Mesendoderm (in vitro differentiated cells): ENCODE results near the gene ADRB2.

Source experiments
- DNase-seq: peaks from one replicate; pipeline ENCODE4 v3.0.0; 2013
- H2AK5ac ChIP-seq: 2 replicates; pipeline ENCODE4 v1.6.1; 2013; ENCODE audit warnings: low read length, inconsistent platforms
- H2BK120ac ChIP-seq: 2 replicates; pipeline ENCODE4 v1.6.1; 2013; ENCODE audit warnings: low read depth, mild to moderate bottlenecking, low read length, moderate library complexity, mixed read lengths
- H2BK15ac ChIP-seq: replicated peaks from 2 replicates; pipeline ENCODE4 v1.6.1; 2013; ENCODE audit warnings: low read depth, mild to moderate bottlenecking, moderate library complexity
- H2BK5ac ChIP-seq: 2 replicates; pipeline ENCODE4 v1.6.1; 2013; ENCODE audit warnings: low read length, inconsistent platforms
- H3K18ac ChIP-seq: 2 replicates; pipeline ENCODE4 v1.6.1; 2013; ENCODE audit warnings: mild to moderate bottlenecking, low read length, mixed read lengths
- H3K23ac ChIP-seq: one replicate; pipeline ENCODE4 v1.6.1; 2013; ENCODE audit warnings: low read length
- H3K27ac ChIP-seq: 2 replicates; pipeline ENCODE4 v1.5.1; 2013; ENCODE audit warnings: low read depth, mild to moderate bottlenecking, inconsistent platforms, low read length, moderate library complexity
- H3K27me3 ChIP-seq: 2 replicates; pipeline ENCODE4 v1.6.1; 2013; ENCODE audit warnings: low read length, control low read depth, mild to moderate bottlenecking, inconsistent platforms; ENCODE audit not compliant: insufficient read depth, poor library complexity
- H3K36me3 ChIP-seq: 2 replicates; pipeline ENCODE4 v1.6.1; 2013; ENCODE audit warnings: low read length, inconsistent platforms; ENCODE audit not compliant: control insufficient read depth, insufficient read depth
- H3K4ac ChIP-seq: one replicate; pipeline ENCODE4 v1.6.1; 2013; ENCODE audit warnings: low read depth, mild to moderate bottlenecking, low read length, moderate library complexity
- H3K4me1 ChIP-seq: 2 replicates; pipeline ENCODE4 v1.6.1; 2013; ENCODE audit warnings: low read depth, low read length, inconsistent platforms; ENCODE audit not compliant: control insufficient read depth
- H3K4me2 ChIP-seq: 2 replicates; pipeline ENCODE4 v1.6.1; 2013; ENCODE audit warnings: low read length
- H3K4me3 ChIP-seq: 2 replicates; pipeline ENCODE4 v1.5.1; 2013; ENCODE audit warnings: mild to moderate bottlenecking, low read length
- H3K56ac ChIP-seq: one replicate; pipeline ENCODE4 v1.6.1; 2013; ENCODE audit warnings: low read length
- H3K79me1 ChIP-seq: 2 replicates; pipeline ENCODE4 v1.6.1; 2013; ENCODE audit warnings: low read length, inconsistent platforms
- H3K79me2 ChIP-seq: 2 replicates; pipeline ENCODE4 v1.6.1; 2013; ENCODE audit warnings: mild to moderate bottlenecking, low read length; ENCODE audit not compliant: control insufficient read depth, insufficient read depth
- H3K9ac ChIP-seq: 2 replicates; pipeline ENCODE4 v1.6.1; 2013; ENCODE audit warnings: low read length, inconsistent platforms
- H4K5ac ChIP-seq: one replicate; pipeline ENCODE4 v1.6.1; 2013; ENCODE audit warnings: low read length
- H4K8ac ChIP-seq: one replicate; pipeline ENCODE4 v1.6.1; 2013; ENCODE audit warnings: low read depth, mild to moderate bottlenecking, control low read depth, low read length, moderate library complexity
- WGBS: extraction: QIAGEN DNeasy Blood & Tissue Kit; methylation state at CpG from one replicate; pipeline ENCODE4 v1.1.7; 2013; ENCODE audit warnings: low lambda C conversion rate, missing lambda C conversion rate; ENCODE audit not compliant: insufficient coverage; ENCODE audit errors: extremely low coverage; 5-methylcytosine and 5-hydroxymethylcytosine counted together

Gene ADRB2

GRCh38 chr5:148793261-148793660 lies 33.1 kb upstream of the ADRB2 start:
- H2BK5ac ChIP-seq, result no peak overlapping the region
- no peaks in the 10 kb centered on the region for H3K79me2 ChIP-seq
- no peak overlapping the region for H3K23ac ChIP-seq
- H2BK15ac ChIP-seq, result no peak overlapping the region
- H3K9ac ChIP-seq, result no peak overlapping the region
- H3K56ac ChIP-seq, result no peak overlapping the region
- H3K27ac ChIP-seq, result no peak overlapping the region
- H3K79me1 ChIP-seq, result no peaks in the 10 kb centered on the region
- no peak overlapping the region for H3K18ac ChIP-seq
- H3K4me2 ChIP-seq, result no peak overlapping the region
- no peaks in the 10 kb centered on the region for H3K36me3 ChIP-seq
- no peak overlapping the region for H2BK120ac ChIP-seq
- H3K27me3 ChIP-seq, result no peaks in the 10 kb centered on the region
- DNase-seq, result no peak
- H2AK5ac ChIP-seq, result no peak overlapping the region
- no peak overlapping the region for H4K5ac ChIP-seq
- no peak overlapping the region for H3K4me3 ChIP-seq
- H4K8ac ChIP-seq, result no peak overlapping the region
- H3K4ac ChIP-seq, result no peak overlapping the region
- H3K4me1 ChIP-seq, result no peaks in the 10 kb centered on the region

GRCh38 chr5:148794275-148794674 lies 32.1 kb upstream of the ADRB2 start:
- Histone ChIP-seq H3K27ac (no peak overlapping the region), H3K4me2 (no peak overlapping the region), H3K23ac (no peak overlapping the region), H2BK5ac (no peak overlapping the region), H4K8ac (no peak overlapping the region), H3K36me3 (no peaks in the 10 kb centered on the region), H3K4ac (no peak overlapping the region), H2AK5ac (no peak overlapping the region), H3K4me3 (no peak overlapping the region), H3K27me3 (no peaks in the 10 kb centered on the region), H2BK15ac (no peak overlapping the region), H3K18ac (no peak overlapping the region), H3K79me1 (no peaks in the 10 kb centered on the region), H2BK120ac (no peak overlapping the region), H3K4me1 (no peaks in the 10 kb centered on the region), H4K5ac (no peak overlapping the region), H3K9ac (no peak overlapping the region), H3K56ac (no peak overlapping the region), H3K79me2 (no peaks in the 10 kb centered on the region)
- DNase-seq, result no peak
- no CpG with 5 or more reads among the region's 1 CpG for WGBS

GRCh38 chr5:148794729-148795561 lies 31.5 kb upstream of the ADRB2 start:
- WGBS, result no CpG with 5 or more reads among the region's 5 CpGs

GRCh38 chr5:148796936-148797335 lies 29.5 kb upstream of the ADRB2 start:
- no CpG with 5 or more reads among the region's 1 CpG for WGBS
- H3K23ac ChIP-seq, result no peak overlapping the region
- H3K27ac ChIP-seq, result no peak overlapping the region
- no peak overlapping the region for H4K8ac ChIP-seq
- H2BK120ac ChIP-seq, result no peak overlapping the region
- no peaks in the 10 kb centered on the region for H3K79me1 ChIP-seq
- no peak overlapping the region for H3K4ac ChIP-seq
- no peak overlapping the region for H3K9ac ChIP-seq
- H2BK5ac ChIP-seq, result no peak overlapping the region
- no peaks in the 10 kb centered on the region for H3K36me3 ChIP-seq
- no peak overlapping the region for H3K4me2 ChIP-seq
- no peak overlapping the region for H3K18ac ChIP-seq
- H3K27me3 ChIP-seq, result no peaks in the 10 kb centered on the region
- no peaks in the 10 kb centered on the region for H3K4me1 ChIP-seq
- no peak overlapping the region for H2AK5ac ChIP-seq
- DNase-seq, result no peak
- H4K5ac ChIP-seq, result no peak overlapping the region
- no peak overlapping the region for H2BK15ac ChIP-seq
- no peak overlapping the region for H3K4me3 ChIP-seq
- H3K56ac ChIP-seq, result no peak overlapping the region
- no peaks in the 10 kb centered on the region for H3K79me2 ChIP-seq

More at GRCh38 chr5:148794729-148795561, 31.5 kb upstream of the ADRB2 start:
- no peak for DNase-seq
- Histone ChIP-seq H3K4me2 (no peak overlapping the region), H3K79me2 (no peaks in the 10 kb centered on the region), H3K23ac (no peak overlapping the region), H3K4ac (no peak overlapping the region), H3K4me1 (no peaks in the 10 kb centered on the region), H3K18ac (no peak overlapping the region), H2BK120ac (no peak overlapping the region), H2BK15ac (no peak overlapping the region), H3K36me3 (no peaks in the 10 kb centered on the region), H2BK5ac (no peak overlapping the region), H3K27me3 (no peaks in the 10 kb centered on the region), H3K79me1 (no peaks in the 10 kb centered on the region), H2AK5ac (no peak overlapping the region), H3K4me3 (no peak overlapping the region), H3K9ac (no peak overlapping the region), H3K56ac (no peak overlapping the region), H4K5ac (no peak overlapping the region), H4K8ac (no peak overlapping the region), H3K27ac (no peak overlapping the region)

- H2BK5ac ChIP-seq, result no peak overlapping the region
- no peak overlapping the region for H3K18ac ChIP-seq
- no peak overlapping the region for H2AK5ac ChIP-seq
- no peak overlapping the region for H3K4me2 ChIP-seq
- no peak overlapping the region for H3K56ac ChIP-seq
- H4K8ac ChIP-seq, result no peak overlapping the region
- no peak for DNase-seq
- no peaks in the 10 kb centered on the region for H3K79me2 ChIP-seq
- H4K5ac ChIP-seq, result no peak overlapping the region
- H2BK120ac ChIP-seq, result no peak overlapping the region
- no peak overlapping the region for H2BK15ac ChIP-seq
- H3K4me1 ChIP-seq, result no peaks in the 10 kb centered on the region
- H3K27ac ChIP-seq, result no peak overlapping the region
- H3K36me3 ChIP-seq, result no peaks in the 10 kb centered on the region
- no peak overlapping the region for H3K4me3 ChIP-seq
- no peak overlapping the region for H3K4ac ChIP-seq
- H3K9ac ChIP-seq, result no peak overlapping the region
- no peaks in the 10 kb centered on the region for H3K79me1 ChIP-seq
- H3K27me3 ChIP-seq, result no peaks in the 10 kb centered on the region
- WGBS, result no CpG with 5 or more reads among the region's 1 CpG
- H3K23ac ChIP-seq, result no peak overlapping the region
Measured at GRCh38 chr5:148798786-148799185, 27.6 kb upstream of the ADRB2 start.
